GM12872 (cell line): ENCODE measurements around the gene PPP1R14D.

ENCODE experiments used
- CTCF ChIP-seq: IDR thresholded peaks from 3 replicates; pipeline ENCODE4 v1.5.1; 2011; ENCODE audit warnings: low read depth, mild to moderate bottlenecking, low read length, moderate library complexity; ENCODE audit not compliant: insufficient read depth

The PPP1R14D gene

GRCh38 chr15:40768521-40769273, 59.8 kb downstream of the PPP1R14D start:
- TF ChIP-seq CTCF, result peak; percentile 45

GRCh38 chr15:40767838-40768500, 60.5 kb downstream of the PPP1R14D start:
- TF ChIP-seq CTCF, result no peak

GRCh38 chr15:40766906-40767837, 61.3 kb downstream of the PPP1R14D start:
- TF ChIP-seq CTCF, result no peak

GRCh38 chr15:40766194-40766815, 62.2 kb downstream of the PPP1R14D start:
- TF ChIP-seq CTCF, result no peak
